Ovary (tissue), 10 donors: ENCODE data around the gene IGFBPL1. TPM values are rescaled to one million over a fixed set of nuclear protein-coding genes. Genes with fewer than 3 reads are reported as not detected.
"Not testable (repeated sequence)": the region's sequence is repeated elsewhere in the genome, so short reads cannot be mapped to it uniquely, and the experiment has no call there.

Experiments
- DNase-seq, 5 donors: peaks; one replicate each; pipeline ENCODE4 v3.0.0-alpha.2; 2019 to 2020
- H3K27ac ChIP-seq, 2 donors: fragments of 200-600 bp; one replicate each; pipeline versions ENCODE4 v1.5.1 to v1.8.0; 2019 to 2022
- H3K27me3 ChIP-seq: fragments of 200-600 bp; one replicate; pipeline ENCODE4 v1.8.0; 2022
- H3K36me3 ChIP-seq: fragments of 200-600 bp; sonication (generic); one replicate; pipeline ENCODE4 v1.5.1; 2019
- H3K4me1 ChIP-seq: one replicate; pipeline ENCODE4 v1.8.1; 2013; ENCODE audit warnings: mild to moderate bottlenecking, moderate library complexity; ENCODE audit not compliant: insufficient read depth
- H3K4me3 ChIP-seq: fragments of 200-600 bp; sonication (generic); one replicate; pipeline ENCODE4 v1.5.1; 2017
- H3K9me3 ChIP-seq, 2 donors: fragments of 200-600 bp in 1 of 2; sonication (generic) in 1 of 2; one replicate each; pipeline versions ENCODE4 v1.5.1 to v1.8.1; 2013 to 2019; ENCODE audit warnings: mild to moderate bottlenecking in 1 of 2, moderate library complexity in 1 of 2
- CTCF ChIP-seq, 3 donors: fragments of 450-650 bp in 2 of 3; fragments of 200-600 bp in 1 of 3; IDR thresholded peaks; one replicate each; pipeline versions ENCODE4 v1.5.1 to v1.8.0; 2016 to 2022; ENCODE audit warnings: antibody characterized with exemption in 3 of 3, mild to moderate bottlenecking in 1 of 3
- EP300 ChIP-seq: sonication (generic); formaldehyde crosslinking; IDR thresholded peaks from one replicate; pipeline ENCODE4 v1.6.1; 2017; ENCODE audit warnings: antibody characterized with exemption
- POLR2A ChIP-seq: fragments of 450-650 bp; IDR thresholded peaks from one replicate; pipeline ENCODE4 v1.6.1; 2017; ENCODE audit warnings: antibody characterized with exemption, mild to moderate bottlenecking, moderate library complexity
- WGBS, 3 donors: extraction: QIAGEN DNeasy Blood & Tissue Kit in 1 of 3; methylation state at CpG; one replicate each; pipeline versions ENCODE4 v1.1.5 to v1.1.7; 2013 to 2017; 5-methylcytosine and 5-hydroxymethylcytosine counted together
- intact Hi-C, 4 donors: fragments of 100-400 bp; cut with DNase I; formaldehyde crosslinking; loops; one replicate each; pipeline versions ENCODE4 v1.11.0 to v1.15.1; 2022 to 2023
- long read RNA-seq, 3 donors: library from polyadenylated mRNA in 2 of 3; unstranded in 2 of 3; transcript quantifications; one replicate each; pipeline ENCODE4 v2.0.0 and lab custom pipeline, GENCODE V29; 2021 to 2026
- polyA plus RNA-seq, 2 donors: library from polyadenylated mRNA; stranded (reverse); fragments of 200-250 nt in 1 of 2; fragments of 350-450 nt in 1 of 2; fragmentation: Illumina TruSeq in 1 of 2; extraction: RNeasy Lipid Tissue Mini Kit (QIAGEN cat#74804) in 1 of 2; gene quantifications; one replicate each; pipeline ENCODE4 v1.2.3, GENCODE V29; 2013 to 2014
- total RNA-seq, 7 donors: library from RNA; depleted of rRNA in 2 of 7; stranded (reverse); fragments of >200 nt in 2 of 7; fragmentation: NEBNext Ultra II Directional in 3 of 7; extraction: Animal tissue kit (Norgen Biotek cat#: 25700) in 3 of 7; gene quantifications; one replicate each; pipeline versions ENCODE4 v1.1.0 to v1.2.4, GENCODE V29; 2016 to 2023
- donor health status: DM: no; HTN: no; CAD: no; lungs with moderate emphysema.
- donor health status: DM: no; HTN: no; CAD: no.
- donor health status: Bipolar disorder and iron deficiency.
- donor health status: DM: yes; HTN: yes; CAD: no.
- donor health status: DM: no; HTN: no; CAD: no.
- donor health status: DM: yes; HTN: yes; CAD: no.

IGFBPL1 gene
- total RNA-seq: under 1 TPM in 2 of 7 donors, not detected in 5; 0.31 to 0.42 TPM
- polyA plus RNA-seq: under 1 TPM in 1 of 2 donors, not detected in 1; 0.28 TPM
- long read RNA-seq, donor 1: 0 reads
- long read RNA-seq, donor 2, partial matches to known transcripts: 0 of 2 reads
- long read RNA-seq, donor 2, other reads (novel, unspliced or antisense): 0 of 2 reads
- long read RNA-seq, donor 3: 0 reads

GRCh38 chr9:38423973-38424843 lies at the start of gene IGFBPL1:
IGFBPL1 (minus strand) TSS chr9:38424454; CDS start chr9:38424424, 30 bp downstream.
- Histone ChIP-seq H3K9me3 (no peaks in the 10 kb centered on the region), H3K27me3 (no peaks in the 10 kb centered on the region), H3K27ac (no peak within 1 kb of the TSS), H3K36me3 (no peaks in the 10 kb centered on the region), H3K4me1 (no peaks in the 10 kb centered on the region), H3K4me3 (peak within 1 kb of the TSS; percentile 20)
- DNase-seq: no peak
- WGBS, 3 donors: 1 to 5% (median 2%) methylated on average over 53 to 115 of the region's 115 CpGs
- no peak for TF ChIP-seq CTCF (IDR thresholded peaks at IDR 0.05)
- TF ChIP-seq EP300: no peak
- TF ChIP-seq POLR2A: no peak
- intact Hi-C loops: no loop called here

- H3K27me3 ChIP-seq, intact Hi-C loops, H3K36me3 ChIP-seq, DNase-seq, H3K4me1 ChIP-seq, H3K4me3 ChIP-seq, H3K9me3 ChIP-seq, H3K27ac ChIP-seq: not testable (repeated sequence)
- WGBS, 3 donors: 68 to 71% (median 71%) methylated on average over 2 of the region's 2 CpGs
These were observed 48.5 kb upstream of the IGFBPL1 start for GRCh38 chr9:38472583-38473249.

GRCh38 chr9:38467404-38467803 lies 43.1 kb upstream of the IGFBPL1 start:
- WGBS, 3 donors: 27 to 35% (median 33%) methylated on average over 3 of the region's 3 CpGs

GRCh38 chr9:38453835-38454234 lies 29.6 kb upstream of the IGFBPL1 start:
- Histone ChIP-seq H3K4me3 (no peak overlapping the region), H3K27ac (no peak overlapping the region), H3K36me3 (no peaks in the 10 kb centered on the region), H3K4me1 (no peaks in the 10 kb centered on the region), H3K9me3 (no peaks in the 10 kb centered on the region), H3K27me3 (no peaks in the 10 kb centered on the region)
- TF ChIP-seq POLR2A: no peak
- TF ChIP-seq CTCF (IDR thresholded peaks at IDR 0.05): no peak
- no peak for TF ChIP-seq EP300
- DNase-seq: no peak
- WGBS, 3 donors: 72 to 82% (median 73%) methylated on average over 3 of the region's 3 CpGs
- intact Hi-C loops: no loop called here

More at GRCh38 chr9:38467404-38467803, 43.1 kb upstream of the IGFBPL1 start:
- Histone ChIP-seq H3K4me1 (no peaks in the 10 kb centered on the region), H3K27me3 (no peaks in the 10 kb centered on the region), H3K4me3 (no peak overlapping the region), H3K27ac (no peak overlapping the region), H3K9me3 (no peaks in the 10 kb centered on the region), H3K36me3 (no peaks in the 10 kb centered on the region)
- intact Hi-C loops: no loop called here
- no peak for TF ChIP-seq CTCF (IDR thresholded peaks at IDR 0.05)
- no peak for TF ChIP-seq EP300
- TF ChIP-seq POLR2A: no peak
- DNase-seq: no peak
